ENCODE data around the gene RPL7A.
A peak's percentile ranks its signal among the peaks of the same experiment; 100 is the strongest.
"Not testable (repeated sequence)": the region's sequence is repeated elsewhere in the genome, so short reads cannot be mapped to it uniquely, and the experiment has no call there.

RPL7A gene

DNA sequence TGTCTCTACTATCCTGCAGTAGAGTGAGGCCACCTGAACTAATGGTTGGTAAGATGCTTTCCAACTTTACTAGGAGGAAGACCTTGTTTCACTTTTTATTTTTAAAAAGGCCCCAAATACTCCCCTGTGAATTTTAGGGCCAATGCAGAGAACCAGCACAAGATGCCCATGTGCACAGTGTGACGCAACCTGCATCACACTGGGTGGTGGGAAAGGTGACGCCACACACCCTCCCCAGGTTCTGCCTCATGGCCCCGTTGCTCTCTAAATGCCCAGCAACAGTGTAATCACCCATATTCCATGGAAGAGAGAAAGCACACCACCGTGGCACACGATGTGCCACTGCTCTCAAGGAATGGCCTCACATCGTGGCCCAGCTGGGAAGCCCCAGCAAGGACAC, 21.4 kb downstream of the RPL7A start:
- no peak for DNase-seq (ENCODE audit: low spot score)

DNA sequence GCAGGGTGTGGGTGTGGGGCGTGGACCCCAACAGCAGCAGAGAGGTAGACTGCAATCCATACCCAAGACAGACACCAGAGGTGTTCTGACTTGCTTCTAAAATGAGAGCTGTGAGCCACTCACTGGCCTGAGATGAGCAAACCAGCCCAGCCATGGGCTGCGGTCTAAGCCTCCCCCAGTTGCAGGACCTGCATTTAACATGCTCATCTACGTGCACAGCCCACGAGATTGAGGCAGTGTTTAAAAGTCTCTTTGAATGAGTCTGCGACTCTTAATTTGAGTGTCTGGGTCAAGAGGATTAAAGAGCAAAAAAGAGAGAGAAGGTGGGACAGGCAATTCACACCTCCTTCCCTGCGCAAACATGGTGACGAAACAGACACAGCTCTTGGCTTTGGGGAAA, 21.9 kb downstream of the RPL7A start:
- no peak for DNase-seq (ENCODE audit: low spot score)

- DNase-seq (ENCODE audit: low spot score): peak; percentile 69
These were observed 22.7 kb downstream of the RPL7A start for GRCh38 chr9:133370685-133371084.

DNA sequence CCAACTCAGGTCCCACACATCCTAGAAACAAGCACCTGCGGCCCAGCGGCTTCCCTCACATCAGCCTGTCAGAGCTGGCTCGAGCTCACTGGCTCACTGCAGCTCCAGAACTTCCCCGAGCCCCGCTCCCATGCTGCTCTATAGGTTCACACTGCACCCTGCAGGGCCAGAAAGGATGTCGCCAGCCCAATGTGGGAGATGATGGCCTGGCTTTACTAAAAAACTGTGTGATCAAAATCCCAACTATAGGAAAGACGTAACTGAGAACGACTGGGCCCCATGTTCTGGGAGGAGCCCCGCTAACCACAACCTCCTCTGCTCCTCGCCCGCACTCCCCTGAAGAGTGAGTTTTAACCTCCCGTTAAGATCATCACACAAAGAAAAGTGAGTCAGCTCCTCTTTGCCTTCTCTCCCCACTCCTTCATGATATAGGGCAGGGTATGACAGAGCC, 23.3 kb downstream of the RPL7A start:
- peak; percentile 79 for DNase-seq (ENCODE audit: low spot score)

GRCh38 chr9:133372144-133372543, 24.1 kb downstream of the RPL7A start:
- DNase-seq (ENCODE audit: low spot score): no peak

DNA sequence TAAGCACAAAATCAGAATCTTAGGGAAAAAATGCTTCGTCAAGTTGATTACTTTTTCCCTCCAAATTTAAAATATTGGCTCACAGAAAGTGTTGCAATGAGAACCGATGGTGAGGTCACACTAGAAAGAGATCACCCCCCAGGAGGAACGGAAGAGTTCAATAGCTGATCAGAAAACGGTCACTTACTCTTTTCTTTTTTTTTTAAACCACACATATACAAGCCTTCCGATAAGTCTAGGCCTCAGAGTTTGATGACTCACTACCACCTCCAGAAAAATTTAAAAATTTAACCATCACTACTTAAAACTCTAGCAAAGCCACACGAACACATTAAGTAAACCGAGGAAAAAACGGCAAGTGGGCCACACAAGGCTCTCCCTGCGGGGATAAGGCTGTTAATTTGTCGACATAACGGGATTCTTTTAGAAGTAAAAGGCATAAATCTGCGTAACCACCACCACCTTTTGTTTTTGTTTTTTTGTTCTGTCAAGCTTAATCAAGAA, 26.6 kb downstream of the RPL7A start:
- peak; percentile 62 for DNase-seq (ENCODE audit: low spot score)

DNA sequence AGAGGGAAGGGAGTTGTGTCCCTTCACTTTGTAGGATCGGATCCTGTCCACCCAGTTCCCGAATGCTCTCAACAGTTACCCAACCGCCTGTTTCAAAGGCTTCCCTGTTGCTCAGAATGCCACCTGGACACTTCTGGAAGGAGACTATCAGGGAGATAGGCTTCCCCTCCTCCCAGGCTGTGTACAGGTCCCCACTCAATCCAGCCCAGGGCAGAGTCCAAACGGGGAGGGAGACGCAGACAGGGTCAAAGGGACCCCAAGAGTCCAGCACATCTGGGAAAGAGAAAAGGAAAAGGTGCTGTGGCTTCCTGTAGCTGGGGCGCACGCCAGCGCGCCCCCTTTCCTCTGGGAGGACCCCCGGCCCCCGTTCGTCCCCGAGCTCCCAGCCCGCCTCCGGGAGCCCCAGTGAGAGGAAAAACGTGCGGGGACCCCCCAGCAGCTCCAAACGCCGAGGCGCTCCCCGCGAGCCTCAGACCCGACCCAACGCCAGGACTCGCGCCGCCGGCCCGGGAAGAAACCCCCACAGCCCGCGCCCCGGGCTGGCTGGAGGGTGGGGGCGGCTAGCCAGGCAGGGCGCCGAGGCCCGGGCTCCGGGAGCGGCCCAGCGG, 27.2 kb downstream of the RPL7A start:
- no peak for DNase-seq (ENCODE audit: low spot score)

- peak; percentile 95 for DNase-seq (ENCODE audit: low spot score)
These were observed 28.0 kb downstream of the RPL7A start, which contains the start of the genes STKLD1 and SURF4 for GRCh38 chr9:133375724-133376654. Gene STKLD1 (plus strand): TSS chr9:133376366. CDS start chr9:133376474, 108 bp downstream. Gene SURF4 (minus strand): TSS chr9:133376060. CDS start chr9:133375969, 91 bp downstream.

- DNase-seq (ENCODE audit: low spot score): not testable (repeated sequence)
These were observed 29.3 kb downstream of the RPL7A start for GRCh38 chr9:133377280-133377679.

- no peak for DNase-seq (ENCODE audit: low spot score)
These were observed 29.8 kb downstream of the RPL7A start for GRCh38 chr9:133377721-133378216.

DNA sequence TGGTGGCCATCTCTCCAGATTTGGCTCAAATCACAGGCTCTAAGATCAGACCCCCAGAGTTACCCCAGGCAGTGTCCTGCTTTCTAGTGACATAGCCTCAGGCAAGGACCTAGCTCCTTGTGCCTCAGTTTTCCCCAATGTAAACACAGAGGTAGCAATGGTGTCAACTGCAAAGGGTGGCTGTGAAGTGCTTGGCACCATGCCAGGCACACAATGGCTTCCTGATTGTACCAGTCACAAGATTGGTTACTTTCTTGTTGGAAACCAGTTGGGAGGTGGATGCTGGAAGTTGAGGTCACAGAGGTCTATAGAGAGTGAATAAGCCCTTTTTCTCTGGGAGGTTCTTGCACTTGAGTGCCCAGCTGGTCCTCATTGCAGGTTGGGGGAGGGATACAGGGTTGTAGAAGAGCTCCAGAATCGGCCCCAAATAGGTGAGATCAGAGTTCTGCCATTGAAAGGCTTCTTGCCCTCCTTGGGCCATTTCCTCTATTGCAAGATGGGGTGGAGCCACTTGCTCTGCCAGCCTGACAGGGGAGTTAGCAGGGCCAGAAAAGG, 30.5 kb downstream of the RPL7A start:
- DNase-seq (ENCODE audit: low spot score): no peak

DNA sequence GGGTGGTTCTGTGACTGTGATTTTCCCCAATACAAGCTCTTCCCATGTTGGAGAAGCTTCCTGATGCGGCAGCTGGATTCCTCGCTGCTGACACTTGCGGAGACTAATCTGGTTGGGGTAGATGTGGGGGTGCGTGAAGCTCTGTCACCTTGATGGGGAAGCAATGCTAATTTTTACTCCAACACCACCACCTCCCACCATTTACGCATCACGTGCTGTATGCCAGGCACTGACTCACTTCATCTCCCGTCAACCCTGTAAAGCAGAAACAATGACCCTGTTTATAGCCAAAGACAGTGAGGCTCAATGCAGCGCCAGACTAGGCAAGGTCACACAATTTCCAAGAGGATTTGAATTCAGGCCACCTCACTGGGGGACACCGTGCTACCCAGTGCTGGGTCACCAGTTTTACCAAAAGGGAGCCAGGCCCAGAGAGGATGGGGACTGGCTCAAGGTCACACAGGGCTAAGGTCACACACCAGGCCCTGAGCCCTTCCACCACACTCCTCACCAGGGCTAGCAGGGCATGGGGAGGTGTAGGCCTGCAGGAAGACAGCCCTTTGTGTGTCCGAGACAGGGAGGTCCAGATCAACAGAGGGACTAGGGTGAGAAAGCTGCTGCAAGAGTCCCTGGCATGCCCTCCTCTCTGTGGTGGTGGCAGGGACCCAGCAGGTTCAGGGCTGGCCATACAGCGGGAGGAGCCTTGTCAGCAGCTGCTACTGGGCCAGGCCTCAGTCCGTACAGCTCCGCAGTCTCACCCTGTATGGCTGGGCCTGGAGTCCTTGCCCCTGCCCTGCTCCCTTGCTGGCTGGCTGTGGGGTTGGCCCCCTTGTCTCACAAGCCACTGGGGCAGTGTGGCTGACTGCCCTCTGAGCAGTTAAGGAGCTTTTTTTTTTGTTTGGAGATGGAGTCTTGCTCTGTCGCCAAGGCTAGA, 31.4 kb downstream of the RPL7A start:
- DNase-seq (ENCODE audit: low spot score): no peak

GRCh38 chr9:133380734-133381133, 32.7 kb downstream of the RPL7A start:
- no peak for DNase-seq (ENCODE audit: low spot score)

DNA sequence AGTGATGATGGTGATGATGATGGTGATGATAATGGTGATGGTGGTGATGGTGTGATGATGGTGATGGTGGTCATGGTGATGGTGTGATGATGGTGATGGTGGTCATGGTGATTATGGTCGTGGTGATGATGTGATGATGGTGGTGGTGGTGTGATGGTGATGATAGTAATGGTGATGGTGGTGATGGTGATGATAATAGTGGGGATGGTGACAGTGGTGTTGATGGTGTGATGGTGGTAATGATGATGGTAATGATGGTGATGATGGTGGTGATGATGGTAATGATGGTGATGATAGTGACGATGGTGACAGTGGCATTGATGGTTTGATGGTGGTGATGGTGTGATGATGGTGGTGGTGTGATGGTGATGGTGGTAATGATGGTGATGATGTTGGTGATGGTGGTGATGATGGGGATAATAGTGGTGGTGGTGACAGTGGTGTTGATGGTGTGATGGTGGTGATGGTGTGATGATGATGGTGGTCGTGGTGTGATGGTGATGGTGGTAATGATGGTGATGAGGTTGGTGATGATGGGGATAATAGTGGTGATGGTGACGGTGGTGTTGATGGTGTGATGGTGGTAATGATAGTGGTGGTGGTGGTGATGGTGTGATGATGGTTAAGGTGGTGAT, 34.6 kb downstream of the RPL7A start:
- DNase-seq (ENCODE audit: low spot score): no peak

GRCh38 chr9:133383438-133383837, 35.4 kb downstream of the RPL7A start:
- DNase-seq (ENCODE audit: low spot score): no peak

GRCh38 chr9:133384736-133385321, 36.8 kb downstream of the RPL7A start:
- DNase-seq (ENCODE audit: low spot score): no peak

- no peak for DNase-seq (ENCODE audit: low spot score)
These were observed 37.4 kb downstream of the RPL7A start for GRCh38 chr9:133385452-133385851.

GRCh38 chr9:133386338-133386737, 38.3 kb downstream of the RPL7A start:
- no peak for DNase-seq (ENCODE audit: low spot score)

DNA sequence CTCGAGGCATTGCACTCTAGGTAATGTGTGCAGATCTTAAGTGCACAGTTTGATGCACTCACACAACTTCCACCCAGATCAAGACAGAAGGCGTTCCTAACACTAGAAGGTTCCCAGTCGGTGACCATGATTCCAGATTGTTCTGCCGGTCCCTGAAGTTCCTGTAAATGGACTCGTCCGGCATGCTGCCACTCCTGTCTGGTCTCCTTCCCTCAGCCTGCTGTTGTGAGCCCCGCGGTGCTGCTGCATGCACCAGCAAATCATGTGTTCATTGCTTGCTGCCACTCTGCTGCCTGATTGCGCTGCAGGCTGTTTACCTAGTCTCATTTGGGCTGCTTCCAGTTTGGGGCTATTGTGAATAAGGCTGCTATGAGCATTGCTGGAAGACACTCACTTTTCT, 39.7 kb downstream of the RPL7A start:
- DNase-seq (ENCODE audit: low spot score): no peak

DNA sequence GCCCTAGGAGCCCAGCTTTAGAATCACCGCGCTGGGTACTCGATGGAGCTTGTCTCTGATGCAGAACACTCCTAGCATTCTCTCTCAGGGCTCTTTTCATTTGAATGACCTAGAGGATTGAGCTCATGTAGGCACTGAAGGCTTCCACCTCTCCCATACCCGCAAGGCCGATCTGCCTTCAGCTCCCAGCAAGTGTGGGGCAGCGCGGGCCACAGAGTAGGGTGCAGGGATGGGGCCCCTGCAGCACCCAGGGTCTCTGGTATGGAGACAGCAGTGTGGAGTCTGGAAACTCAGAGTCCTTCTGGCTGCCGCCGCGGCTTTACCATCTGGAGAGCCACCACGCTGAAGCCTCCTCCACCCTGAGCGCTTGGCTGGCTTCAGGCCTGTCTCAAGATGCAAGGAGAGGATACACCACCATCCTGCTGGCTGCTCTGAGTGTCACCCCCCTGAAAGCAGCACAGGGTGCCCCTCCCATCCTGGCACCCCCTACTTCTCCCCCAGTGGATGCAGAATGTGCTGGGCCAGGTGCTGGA, 41.1 kb downstream of the RPL7A start:
- no peak for DNase-seq (ENCODE audit: low spot score)

Data from CD4-positive, alpha-beta T cell treated with Interleukin-15 for 4 hours (primary cell).